ENCODE measurements around the gene GOT2. TPM values are rescaled to one million over a fixed set of nuclear protein-coding genes. Genes with fewer than 3 reads are reported as not detected.
"Not testable (repeated sequence)": the region's sequence is repeated elsewhere in the genome, so short reads cannot be mapped to it uniquely, and the experiment has no call there.

The GOT2 gene
- total RNA-seq, 3 donors from 2014 or later (not counting 1 experiment from before 2014, with no cell fraction given) = 21.1 to 32.5 (median 32.0) TPM

DNA sequence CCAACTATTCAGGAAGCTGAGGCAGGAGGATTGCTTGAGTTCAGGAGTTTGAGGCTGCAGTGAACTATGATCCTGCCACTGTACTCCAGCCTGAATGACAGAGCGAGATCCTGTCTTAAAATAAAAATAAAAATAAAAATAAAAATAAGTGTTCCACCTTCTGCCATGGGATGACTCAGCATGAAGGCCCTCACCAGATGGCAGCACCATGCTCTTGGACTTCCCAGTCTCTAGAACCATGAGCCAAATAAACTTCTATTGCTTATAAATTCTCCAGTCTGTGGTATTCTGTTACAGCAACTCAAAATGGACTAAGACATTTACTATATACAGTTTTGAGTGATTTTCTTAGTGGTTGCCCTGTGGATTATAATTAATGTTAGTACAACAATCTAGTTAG, 41.7 kb downstream of the GOT2 start:
- Histone ChIP-seq H3K4me3 (ENCODE audit: low read length) (no peak overlapping the region), H3K9me3 (ENCODE audit: control insufficient read depth, insufficient read depth, low read length) (no peaks in the 10 kb centered on the region), H3K27ac (ENCODE audit: low read length) (no peak overlapping the region), H3K27me3 (ENCODE audit: control insufficient read depth, insufficient read depth, low read length) (no peaks in the 10 kb centered on the region), H3K4me1 (ENCODE audit: control insufficient read depth, insufficient read depth, low read length) (no peaks in the 10 kb centered on the region), H3K36me3 (ENCODE audit: control insufficient read depth, insufficient read depth, low read length) (no peaks in the 10 kb centered on the region)
- no CpG with 5 or more reads among the region's 1 CpG for WGBS (ENCODE audit: insufficient coverage)
- Mint-ChIP-seq H3K4me3 (no peak overlapping the region), H3K27ac (no peak overlapping the region), H3K27me3 (ENCODE audit: low read depth in 2 of 2) (peaks cover 9 to 13% of the 10 kb centered on the region in 2 donors), H3K9me3 (peaks cover 0 to 2% of the 10 kb centered on the region in 2 donors), H3K36me3 (no peaks in the 10 kb centered on the region), H3K4me1 (no peaks in the 10 kb centered on the region)
- TF ChIP-seq, protein P1, sequence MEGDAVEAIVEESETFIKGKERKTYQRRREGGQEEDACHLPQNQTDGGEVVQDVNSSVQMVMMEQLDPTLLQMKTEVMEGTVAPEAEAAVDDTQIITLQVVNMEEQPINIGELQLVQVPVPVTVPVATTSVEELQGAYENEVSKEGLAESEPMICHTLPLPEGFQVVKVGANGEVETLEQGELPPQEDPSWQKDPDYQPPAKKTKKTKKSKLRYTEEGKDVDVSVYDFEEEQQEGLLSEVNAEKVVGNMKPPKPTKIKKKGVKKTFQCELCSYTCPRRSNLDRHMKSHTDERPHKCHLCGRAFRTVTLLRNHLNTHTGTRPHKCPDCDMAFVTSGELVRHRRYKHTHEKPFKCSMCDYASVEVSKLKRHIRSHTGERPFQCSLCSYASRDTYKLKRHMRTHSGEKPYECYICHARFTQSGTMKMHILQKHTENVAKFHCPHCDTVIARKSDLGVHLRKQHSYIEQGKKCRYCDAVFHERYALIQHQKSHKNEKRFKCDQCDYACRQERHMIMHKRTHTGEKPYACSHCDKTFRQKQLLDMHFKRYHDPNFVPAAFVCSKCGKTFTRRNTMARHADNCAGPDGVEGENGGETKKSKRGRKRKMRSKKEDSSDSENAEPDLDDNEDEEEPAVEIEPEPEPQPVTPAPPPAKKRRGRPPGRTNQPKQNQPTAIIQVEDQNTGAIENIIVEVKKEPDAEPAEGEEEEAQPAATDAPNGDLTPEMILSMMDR (IDR thresholded peaks at IDR 0.05) = no peak
- no peak for ATAC-seq
- intact Hi-C loops (cut with micrococcal nuclease) = no loop called here
- DNase-seq = no peak

DNA sequence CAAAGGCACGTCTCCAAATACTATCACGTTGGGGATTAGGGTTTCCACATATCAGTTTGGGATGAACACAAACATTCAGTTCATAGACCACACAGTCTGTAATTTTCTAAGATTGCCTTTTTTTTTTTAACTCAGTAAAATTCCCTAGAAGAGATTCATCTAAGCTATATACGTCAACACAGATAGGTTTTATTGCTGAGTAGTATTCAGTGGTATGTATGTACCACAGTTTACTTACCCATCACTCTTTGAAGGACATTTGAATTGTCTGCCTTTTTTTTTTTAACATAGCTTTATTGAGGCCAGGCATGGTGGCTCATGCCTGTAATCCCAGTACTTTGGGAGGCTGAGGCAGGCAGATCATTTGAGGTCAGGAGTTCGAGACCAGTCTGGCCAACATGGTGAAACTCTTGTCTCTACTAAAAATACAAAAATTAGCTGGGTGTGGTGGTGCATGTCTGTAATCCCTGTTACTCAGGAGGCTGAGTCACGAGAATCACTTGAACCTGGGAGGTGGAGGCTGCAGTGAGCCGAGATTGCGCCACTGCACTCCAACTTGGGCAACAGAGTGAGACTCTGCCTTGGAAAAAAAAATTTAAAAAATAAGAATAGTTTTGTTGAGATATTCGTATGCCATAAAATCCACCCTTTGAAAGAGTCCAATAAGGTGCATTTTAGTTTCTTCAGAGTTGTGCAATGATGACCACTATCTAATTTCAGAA, 47.0 kb downstream of the GOT2 start:
- peak overlapping the region; percentile 63 for H3K4me3 Mint-ChIP-seq
- H3K36me3 ChIP-seq (ENCODE audit: control insufficient read depth, insufficient read depth, low read length); H3K27ac Mint-ChIP-seq; ATAC-seq; intact Hi-C loops (cut with micrococcal nuclease); H3K9me3 ChIP-seq (ENCODE audit: control insufficient read depth, insufficient read depth, low read length); H3K27ac ChIP-seq (ENCODE audit: low read length); H3K36me3 Mint-ChIP-seq; H3K27me3 ChIP-seq (ENCODE audit: control insufficient read depth, insufficient read depth, low read length); H3K9me3 Mint-ChIP-seq; DNase-seq; H3K4me3 ChIP-seq (ENCODE audit: low read length): not testable (repeated sequence)
- H3K27me3 Mint-ChIP-seq (ENCODE audit: low read depth in 2 of 2) = peaks cover 6 to 13% of the 10 kb centered on the region in 2 donors
- WGBS (ENCODE audit: insufficient coverage) = 82% methylated on average over 7 of the region's 8 CpGs
- H3K4me1 Mint-ChIP-seq = peaks cover 17 to 20% of the 10 kb centered on the region in 2 donors
- peaks cover 19% of the 10 kb centered on the region for H3K4me1 ChIP-seq (ENCODE audit: control insufficient read depth, insufficient read depth, low read length)

DNA sequence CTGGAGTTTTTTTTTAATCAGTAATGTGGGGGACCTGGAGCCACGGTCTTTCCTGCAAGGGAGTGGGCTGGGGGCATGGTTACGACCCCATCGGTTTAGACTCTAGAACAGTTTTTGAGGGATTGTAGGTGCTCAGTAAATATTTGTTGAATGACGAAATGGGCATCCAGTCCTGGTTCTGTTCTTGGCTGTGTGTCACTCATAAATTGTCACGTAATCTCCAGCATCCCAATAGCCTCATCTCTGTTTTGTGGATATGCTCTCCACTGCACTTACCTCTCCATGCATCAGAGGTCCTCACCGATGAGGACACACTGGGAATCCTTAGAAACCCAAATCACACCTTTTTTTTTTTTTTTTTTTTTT, 49.0 kb downstream of the GOT2 start:
- TF ChIP-seq, protein P1 (IDR thresholded peaks at IDR 0.05) = no peak
- Mint-ChIP-seq H3K27me3 (ENCODE audit: low read depth in 2 of 2) (peaks cover 0 to 3% of the 10 kb centered on the region in 2 donors), H3K9me3 (no peaks in the 10 kb centered on the region), H3K27ac (peak overlapping the region in 1 of 2 donors; percentile 88), H3K4me3 (peak overlapping the region; percentile 91), H3K36me3 (no peaks in the 10 kb centered on the region), H3K4me1 (peaks cover 17 to 25% of the 10 kb centered on the region in 2 donors)
- H3K27ac ChIP-seq (ENCODE audit: low read length) = no peak overlapping the region
- no peaks in the 10 kb centered on the region for H3K36me3 ChIP-seq (ENCODE audit: control insufficient read depth, insufficient read depth, low read length)
- intact Hi-C loops (cut with micrococcal nuclease) = no loop called here
- no peak overlapping the region for H3K4me3 ChIP-seq (ENCODE audit: low read length)
- H3K9me3 ChIP-seq (ENCODE audit: control insufficient read depth, insufficient read depth, low read length) = no peaks in the 10 kb centered on the region
- no peaks in the 10 kb centered on the region for H3K27me3 ChIP-seq (ENCODE audit: control insufficient read depth, insufficient read depth, low read length)
- WGBS (ENCODE audit: insufficient coverage) = 96% methylated on average over 6 of the region's 6 CpGs
- DNase-seq = no peak
- no peak for ATAC-seq
- H3K4me1 ChIP-seq (ENCODE audit: control insufficient read depth, insufficient read depth, low read length) = peaks cover 19% of the 10 kb centered on the region

DNA sequence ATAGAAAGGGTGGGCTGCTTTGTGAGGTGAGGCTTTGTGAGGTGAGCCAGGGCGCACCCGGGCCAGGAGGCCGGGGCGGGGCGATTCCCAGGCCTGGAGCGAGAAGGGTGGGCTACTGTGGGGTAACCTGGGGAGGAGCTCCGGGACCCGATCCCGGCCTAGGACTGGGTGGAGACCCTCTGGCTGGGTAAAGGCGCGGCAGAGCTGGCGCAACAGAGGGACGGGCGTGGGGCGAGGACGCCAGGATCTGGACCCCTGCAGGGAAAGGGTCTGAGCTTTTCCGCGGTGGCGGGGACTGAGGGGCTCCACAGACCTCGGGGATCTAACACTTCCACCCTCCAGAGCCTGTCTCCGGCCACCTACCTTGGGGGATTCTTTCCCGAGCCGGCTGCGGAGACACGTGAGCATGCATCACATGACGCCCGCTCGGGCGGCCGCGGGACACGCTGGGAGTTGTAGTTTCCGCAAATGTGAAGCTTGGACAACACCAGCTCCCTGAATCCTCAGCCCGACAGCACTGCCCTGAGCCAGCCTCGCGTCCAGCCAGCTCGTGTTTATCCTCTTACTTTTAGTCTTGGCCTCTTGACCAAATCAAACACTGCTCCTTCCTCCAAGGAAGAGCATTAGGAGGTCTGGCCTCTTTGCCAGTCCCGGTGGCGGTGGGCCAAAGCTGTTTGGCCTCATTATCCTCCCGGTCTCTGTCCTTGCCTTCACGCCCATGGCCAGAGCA, 49.6 kb downstream of the GOT2 start, which contains the start of gene SLC38A7:
SLC38A7 (minus strand) TSS at position 417 of the 730 bp plus-strand sequence. CDS start 4,644 bp downstream, outside the sequence.
- TF ChIP-seq, protein P1 (IDR thresholded peaks at IDR 0.05) = no peak
- Mint-ChIP-seq H3K36me3 (no peaks in the 10 kb centered on the region), H3K27ac (peak within 1 kb of the TSS; percentile 34 to 88), H3K4me3 (peak within 1 kb of the TSS; percentile 91), H3K27me3 (ENCODE audit: low read depth in 2 of 2) (peaks cover 0 to 3% of the 10 kb centered on the region in 2 donors), H3K9me3 (no peaks in the 10 kb centered on the region), H3K4me1 (peaks cover 17 to 25% of the 10 kb centered on the region in 2 donors)
- Histone ChIP-seq H3K4me1 (ENCODE audit: control insufficient read depth, insufficient read depth, low read length) (peaks cover 19% of the 10 kb centered on the region), H3K9me3 (ENCODE audit: control insufficient read depth, insufficient read depth, low read length) (no peaks in the 10 kb centered on the region), H3K27me3 (ENCODE audit: control insufficient read depth, insufficient read depth, low read length) (no peaks in the 10 kb centered on the region), H3K36me3 (ENCODE audit: control insufficient read depth, insufficient read depth, low read length) (peaks cover 2% of the 10 kb centered on the region), H3K4me3 (ENCODE audit: low read length) (peak within 1 kb of the TSS; percentile 94), H3K27ac (ENCODE audit: low read length) (peak within 1 kb of the TSS; percentile 14)
- 10% methylated on average over 41 of the region's 41 CpGs for WGBS (ENCODE audit: insufficient coverage)
- intact Hi-C loops (cut with micrococcal nuclease) = no loop called here
- peak; percentile 61 to 81 for DNase-seq
- ATAC-seq = peak; percentile 81 to 97 (median 97)

Data from natural killer cell (primary cell).